Activated CD8-positive, alpha-beta memory T cell treated with anti-CD3 and anti-CD28 coated beads, Interleukin-2, amount 50 U/mL, for 4 hours (primary cell): Measurements from ENCODE around the gene TRIM14.
"Not testable (repeated sequence)": the region's sequence is repeated elsewhere in the genome, so short reads cannot be mapped to it uniquely, and the experiment has no call there.

Experiments used
- DNase-seq: peaks from one replicate; pipeline ENCODE4 v3.0.0-alpha.2; 2020

The TRIM14 gene

GRCh38 chr9:98142182-98142907 lies 23.3 kb upstream of the TRIM14 start:
- DNase-seq: no peak

DNA sequence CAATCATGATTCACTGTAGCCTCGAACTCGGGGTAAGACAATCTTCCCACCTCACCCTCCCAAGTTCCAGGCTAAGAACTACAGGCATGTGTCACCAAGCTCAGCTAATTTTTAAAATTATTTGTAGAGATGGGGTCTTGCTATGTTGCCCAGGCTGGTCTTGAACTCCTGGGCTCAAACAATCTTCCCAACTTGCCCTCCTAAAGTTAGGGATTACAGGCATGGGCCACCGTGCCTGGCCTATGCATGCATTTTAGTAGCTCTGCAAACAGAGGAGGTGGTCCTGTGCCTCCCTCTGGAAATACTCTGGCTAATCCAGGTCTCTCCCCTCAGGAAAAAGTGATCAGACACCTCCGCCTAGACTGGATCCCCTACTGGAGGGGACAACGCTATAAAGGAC lies 21.5 kb upstream of the TRIM14 start:
- DNase-seq: no peak

DNA sequence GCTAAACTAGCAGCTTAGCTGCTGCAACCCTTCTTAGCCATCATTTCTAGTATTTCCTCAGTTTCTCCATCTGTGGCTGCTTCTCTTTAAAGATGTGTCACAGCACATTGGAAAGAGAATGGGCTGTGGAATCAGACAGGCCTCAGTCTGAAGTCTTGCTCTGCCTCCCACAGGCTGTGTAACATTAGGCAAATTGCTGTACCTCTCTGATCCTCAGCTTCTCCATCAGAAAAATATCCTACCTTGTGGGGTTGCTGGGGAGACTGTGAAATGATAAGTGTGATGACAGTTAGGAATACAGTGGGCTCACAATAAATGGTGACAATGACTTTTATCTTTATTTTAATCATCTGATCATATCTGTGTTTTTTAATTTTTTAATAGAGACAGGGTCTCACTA lies 17.5 kb upstream of the TRIM14 start:
- no peak for DNase-seq

- DNase-seq: no peak
Observed at GRCh38 chr9:98135938-98136337, 16.9 kb upstream of the TRIM14 start.

DNA sequence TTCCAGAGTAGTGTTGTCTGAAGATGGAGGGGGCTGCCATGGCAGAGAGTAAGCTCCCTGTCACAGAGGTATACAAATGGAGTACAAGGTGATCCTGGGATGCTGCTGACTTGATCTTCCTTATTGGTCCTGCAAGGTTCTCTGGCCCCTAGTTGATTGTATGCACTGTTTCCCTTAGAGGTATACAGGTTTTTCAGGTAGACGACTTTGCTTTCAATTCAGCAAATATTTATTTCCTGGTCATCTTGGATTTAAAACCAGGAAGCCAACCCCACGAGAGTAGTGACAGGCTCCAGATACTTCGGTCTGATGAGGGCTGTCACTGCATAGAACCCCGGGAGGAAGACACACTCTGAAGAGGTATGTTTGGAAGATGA lies 16.5 kb upstream of the TRIM14 start:
- no peak for DNase-seq

DNA sequence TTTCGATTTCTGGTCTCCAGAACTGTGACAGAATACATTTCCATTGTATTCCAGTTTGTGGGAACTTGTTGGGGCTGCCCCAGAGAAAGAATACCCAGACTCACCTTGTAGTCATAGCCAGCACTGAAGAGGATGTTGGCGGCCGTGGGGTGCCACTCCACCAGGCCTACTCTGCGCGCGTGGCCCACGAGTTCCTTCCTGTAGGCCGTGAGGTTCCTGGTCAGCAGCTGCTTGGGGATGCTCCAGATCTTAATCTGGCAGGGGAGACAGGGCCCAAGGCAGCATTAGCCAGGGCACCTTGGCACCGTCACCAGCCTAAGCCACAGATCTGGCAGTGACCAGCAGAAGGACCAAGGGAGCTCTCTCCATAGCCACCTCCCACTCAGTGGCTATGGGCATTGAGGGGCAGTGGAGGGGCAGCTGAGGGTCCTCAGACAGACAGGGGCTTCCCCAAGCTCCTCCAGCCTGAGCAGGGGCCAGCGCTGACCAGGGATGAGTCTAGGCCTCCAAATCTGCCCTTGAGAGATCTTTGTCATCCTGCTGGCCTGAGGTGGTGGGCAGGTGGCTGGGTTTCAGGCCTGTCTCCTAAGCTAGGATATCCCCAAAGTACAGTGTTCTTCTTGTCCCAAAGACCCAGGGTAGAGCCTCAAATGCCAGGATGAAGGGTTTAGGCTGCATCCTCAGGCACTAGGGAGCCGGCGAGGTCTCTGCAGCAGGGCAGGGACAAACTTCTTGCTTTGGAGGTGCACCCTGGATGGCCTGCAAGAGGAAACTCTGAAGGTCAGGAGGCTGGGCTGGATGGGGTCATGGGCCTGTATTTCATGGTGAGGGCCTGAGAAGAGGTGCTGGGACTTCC lies 15.9 kb upstream of the TRIM14 start:
- no peak for DNase-seq

DNA sequence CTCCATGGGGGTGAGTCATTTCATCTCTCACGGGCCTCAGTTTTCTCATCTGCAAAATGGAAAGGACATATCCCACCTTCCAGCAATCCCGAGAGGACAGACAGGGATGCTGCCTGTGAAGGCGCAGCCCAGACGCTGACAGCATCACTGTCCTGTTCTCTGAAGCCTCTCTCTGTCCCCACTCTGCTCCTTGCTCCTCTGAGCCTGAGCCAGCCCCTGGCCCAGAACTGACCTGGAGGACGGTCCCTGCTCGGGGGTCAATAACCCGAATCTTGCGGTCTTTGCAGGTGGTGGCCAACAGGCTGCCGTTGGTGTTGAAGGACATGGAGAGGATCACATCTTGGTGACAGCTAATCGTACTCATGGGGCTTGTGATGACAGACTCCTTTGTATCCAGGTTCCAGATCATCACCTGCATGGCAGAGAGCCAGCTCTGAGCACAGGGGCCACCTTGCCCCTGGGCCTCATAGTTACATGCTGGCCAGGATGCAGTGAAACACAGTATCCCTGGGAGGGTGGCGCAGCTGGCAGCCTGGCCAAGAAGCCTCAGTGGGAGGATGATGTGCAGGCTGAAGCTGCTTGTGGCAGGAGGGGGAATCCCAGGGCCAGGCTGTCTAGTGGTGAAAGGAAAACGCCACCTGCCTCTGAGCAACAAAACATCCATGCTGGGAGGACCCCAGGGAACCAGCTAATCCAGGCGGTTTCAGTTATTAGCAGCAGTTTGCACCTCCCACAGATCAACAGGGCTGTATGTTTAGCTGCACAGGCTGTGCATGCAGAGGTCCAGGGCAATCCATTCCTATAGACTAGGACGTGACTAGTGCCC lies 14.0 kb upstream of the TRIM14 start:
- no peak for DNase-seq

DNA sequence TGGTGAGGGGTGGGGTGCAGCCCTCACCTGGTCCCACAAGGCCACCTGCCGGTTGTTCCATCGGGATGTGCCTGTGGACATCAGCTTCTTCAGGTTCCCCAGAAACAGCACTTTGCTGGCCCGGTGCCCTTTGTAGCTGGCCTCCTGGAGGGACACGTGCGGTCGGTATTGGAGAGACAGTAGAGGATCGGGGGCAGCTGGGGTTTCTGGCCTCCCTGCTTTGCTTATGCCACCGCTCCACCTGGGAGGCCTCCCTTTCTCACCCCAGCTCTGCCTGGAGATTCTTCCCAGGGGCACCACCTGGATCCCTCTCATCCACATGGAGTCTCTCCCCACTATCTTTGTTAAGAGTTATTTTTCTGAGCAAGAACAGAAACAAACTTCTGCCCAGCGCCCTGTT lies 13.1 kb upstream of the TRIM14 start:
- no peak for DNase-seq

DNA sequence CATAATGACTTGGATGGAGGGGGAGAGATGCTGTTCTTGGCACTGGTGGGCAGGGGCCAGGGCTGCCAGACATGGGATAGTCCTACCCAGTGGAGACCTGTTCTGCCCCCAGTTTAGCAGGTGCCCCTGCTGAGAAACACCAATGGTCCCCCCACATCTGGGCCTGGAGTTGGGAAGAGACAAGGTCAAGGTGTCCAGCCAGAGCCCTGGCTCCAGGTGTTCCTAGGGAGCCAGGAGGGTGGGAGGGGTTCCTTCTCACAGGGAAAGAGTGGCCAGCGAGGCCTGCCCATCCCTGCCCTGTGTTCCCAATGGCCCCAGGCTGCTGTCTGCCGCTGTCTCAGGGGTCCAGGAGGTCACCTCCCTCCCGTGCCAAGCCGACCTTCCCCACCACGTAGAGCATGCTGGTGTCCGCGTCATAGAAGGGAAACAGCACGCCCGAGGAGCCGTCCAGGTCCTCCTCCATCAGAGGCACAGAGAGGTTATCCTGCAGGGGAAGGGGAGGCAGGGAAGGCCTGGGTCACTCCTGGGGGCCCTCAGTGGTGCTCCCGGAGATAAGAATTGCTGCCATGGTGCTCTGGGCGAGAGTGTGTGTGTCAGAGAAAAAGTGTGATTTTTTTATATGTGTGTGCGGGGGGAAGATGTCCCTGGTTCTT lies 11.7 kb upstream of the TRIM14 start:
- DNase-seq: no peak

DNA sequence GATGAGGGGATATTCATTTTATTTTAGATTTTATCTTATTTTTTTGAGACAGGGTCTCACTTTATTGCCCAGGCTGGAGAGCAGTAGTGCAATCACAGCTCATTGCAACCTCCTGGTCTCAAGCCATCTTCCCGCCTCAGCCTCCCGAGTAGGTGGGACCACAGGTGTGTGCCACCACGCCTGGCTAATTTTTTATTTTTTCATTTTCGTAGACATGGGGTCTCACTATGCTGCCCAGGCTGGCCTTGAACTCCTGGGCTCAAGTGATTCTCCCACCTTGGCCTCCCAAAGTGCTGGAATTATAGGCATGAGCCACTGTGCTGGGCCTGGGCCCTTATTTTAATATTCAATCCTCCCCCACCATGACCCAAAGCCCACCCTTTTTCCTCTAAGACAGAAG lies 11.0 kb upstream of the TRIM14 start:
- not testable (repeated sequence) for DNase-seq

DNA sequence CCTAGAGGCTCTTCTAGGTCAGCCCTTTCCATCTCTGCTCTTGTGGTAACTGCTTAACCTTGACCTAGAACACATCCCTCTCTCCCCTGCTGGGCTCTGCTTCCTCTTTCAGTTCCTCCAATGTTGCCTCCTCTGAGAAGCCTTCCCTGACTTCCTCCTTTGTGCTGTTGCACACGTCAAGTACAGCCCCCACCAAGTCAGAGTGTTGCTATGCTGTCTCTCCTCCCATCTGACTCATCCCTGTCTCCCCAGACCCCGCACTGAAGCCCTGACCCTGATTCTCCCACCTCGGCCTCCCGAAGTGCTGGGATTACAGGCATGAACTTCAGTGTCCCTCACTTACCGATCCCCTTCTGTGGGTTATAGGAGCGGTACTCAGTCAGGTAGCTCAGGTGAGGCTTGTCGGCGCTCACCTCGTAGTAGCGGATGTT lies 10.4 kb upstream of the TRIM14 start:
- no peak for DNase-seq

DNA sequence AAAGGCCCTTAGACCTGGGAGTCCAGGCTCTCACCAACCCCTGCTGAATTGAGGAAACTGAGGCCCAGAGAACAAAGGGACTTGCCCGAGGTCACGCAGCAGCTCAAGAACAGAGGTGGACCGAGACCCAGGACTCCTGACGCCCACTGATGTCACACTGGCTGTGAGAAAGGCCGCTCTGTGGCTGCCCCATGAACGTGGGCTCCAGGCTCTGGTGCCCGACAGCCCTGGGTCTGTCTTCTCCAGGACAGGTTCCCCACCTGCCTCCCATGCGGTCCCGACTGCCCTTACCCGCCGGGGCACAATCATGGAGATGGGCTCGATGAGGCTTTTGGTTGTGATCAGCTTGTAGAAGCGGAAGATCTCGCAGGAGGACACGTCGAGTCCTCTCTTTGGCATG lies 9.3 kb upstream of the TRIM14 start:
- DNase-seq: no peak

DNA sequence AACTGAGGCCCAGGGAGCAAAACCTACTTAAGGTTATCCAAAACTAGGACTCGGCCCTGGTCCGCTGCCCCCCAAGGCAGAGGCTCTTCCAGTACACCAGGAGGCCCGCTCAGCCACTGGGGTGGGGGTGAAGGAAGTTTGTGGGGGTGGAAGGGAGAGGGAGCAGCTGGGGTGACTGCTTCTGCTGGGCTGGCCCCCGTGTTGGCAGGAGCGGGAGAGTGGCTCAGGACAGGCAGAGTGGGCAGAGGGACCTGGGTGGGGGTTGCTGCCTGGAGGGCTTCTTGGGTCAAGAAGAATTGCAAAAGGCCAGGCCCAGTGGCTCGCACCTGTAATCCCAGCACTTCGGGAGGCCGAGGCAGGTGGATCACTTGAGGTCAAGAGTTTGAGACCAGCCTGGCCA lies 8.2 kb upstream of the TRIM14 start:
- DNase-seq: no peak

- no peak for DNase-seq
Observed at GRCh38 chr9:98124637-98125426, 5.8 kb upstream of the TRIM14 start.

DNA sequence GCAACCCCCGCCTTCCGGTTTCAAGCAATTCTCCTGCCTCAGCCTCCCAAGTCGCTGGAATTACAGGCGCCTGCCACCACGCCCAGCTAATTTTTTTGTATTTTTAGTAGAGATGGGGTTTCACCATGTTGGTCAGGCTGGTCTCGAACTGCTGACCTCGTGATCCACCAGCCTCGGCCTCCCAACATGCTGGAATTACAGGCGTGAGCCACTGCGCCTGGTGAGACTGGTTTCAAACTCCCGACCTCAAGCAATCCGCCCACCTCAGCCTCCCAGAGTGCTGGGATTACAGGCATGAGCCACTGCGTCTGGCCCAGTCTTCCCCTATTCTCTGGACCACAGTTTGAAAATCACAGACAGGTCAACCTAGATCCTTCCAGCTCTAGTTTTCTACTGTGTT lies 5.1 kb upstream of the TRIM14 start:
- DNase-seq: not testable (repeated sequence)

- no peak for DNase-seq
Observed at GRCh38 chr9:98121058-98121457, 2.0 kb upstream of the TRIM14 start.

- DNase-seq: no peak
Observed at GRCh38 chr9:98120476-98120875, 1.5 kb upstream of the TRIM14 start.

GRCh38 chr9:98117984-98118639 lies 910 bp downstream of the TRIM14 start:
- peak; percentile 37 for DNase-seq

GRCh38 chr9:98117097-98117496 lies 1.9 kb downstream of the TRIM14 start:
- DNase-seq: not testable (repeated sequence)

DNA sequence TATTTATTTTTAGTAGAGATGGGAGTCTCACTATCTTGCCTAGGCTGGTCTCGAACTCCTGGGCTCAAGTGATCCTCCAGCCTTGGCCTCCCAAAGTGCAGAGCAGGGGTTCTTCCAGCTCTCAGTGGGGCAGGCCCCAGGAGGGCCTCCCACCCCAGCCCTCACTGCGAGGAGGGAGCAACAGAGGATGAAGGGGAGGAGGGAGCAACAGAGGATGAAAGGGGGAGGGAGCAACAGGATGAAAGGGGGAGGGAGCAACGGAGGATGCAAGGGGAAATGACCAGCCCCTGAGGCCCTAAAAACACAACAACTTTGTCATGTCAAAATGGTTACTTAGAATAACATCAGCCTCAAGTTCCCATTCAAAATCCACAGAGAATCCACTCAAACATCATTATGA lies 10.0 kb downstream of the TRIM14 start:
- no peak for DNase-seq

DNA sequence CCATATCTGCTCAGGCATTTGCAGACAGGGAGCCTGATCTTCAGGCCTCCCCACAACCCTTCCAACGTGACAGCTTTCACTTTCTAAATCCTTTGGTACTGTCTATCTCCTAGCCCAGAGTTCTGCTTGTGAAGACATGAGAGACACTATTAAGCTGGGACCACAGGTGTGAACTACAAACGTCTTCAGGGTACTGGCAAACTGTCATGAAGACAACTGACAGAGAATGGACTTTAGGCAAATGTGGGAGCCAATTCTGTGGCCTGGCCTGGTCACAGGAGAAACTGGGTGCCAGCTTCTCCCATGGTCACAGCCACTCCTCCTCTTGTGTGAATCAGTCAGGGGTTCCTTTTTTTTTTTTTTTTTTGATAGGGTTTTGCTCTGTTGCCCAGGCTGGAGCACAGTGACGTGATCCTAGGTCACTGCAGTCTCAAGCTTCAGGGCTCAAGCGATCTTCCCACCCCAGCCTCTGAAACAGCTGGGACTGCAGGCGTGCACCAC lies 10.4 kb downstream of the TRIM14 start:
- DNase-seq: no peak
